NOMO-1 treated with dmso at 0.1 percent for 144 hours (cell line): ENCODE measurements around the gene HP1BP3.
A peak's percentile ranks its signal among the peaks of the same experiment; 100 is the strongest.

Experiments used
- DNase-seq: peaks from one replicate; lab custom pipeline; 2025; ENCODE audit not compliant: unreplicated experiment; lab: John Stamatoyannopoulos, UW

The HP1BP3 gene

GRCh38 chr1:20712215-20712577 is 74.9 kb downstream of the HP1BP3 start:
- no peak for DNase-seq

DNA sequence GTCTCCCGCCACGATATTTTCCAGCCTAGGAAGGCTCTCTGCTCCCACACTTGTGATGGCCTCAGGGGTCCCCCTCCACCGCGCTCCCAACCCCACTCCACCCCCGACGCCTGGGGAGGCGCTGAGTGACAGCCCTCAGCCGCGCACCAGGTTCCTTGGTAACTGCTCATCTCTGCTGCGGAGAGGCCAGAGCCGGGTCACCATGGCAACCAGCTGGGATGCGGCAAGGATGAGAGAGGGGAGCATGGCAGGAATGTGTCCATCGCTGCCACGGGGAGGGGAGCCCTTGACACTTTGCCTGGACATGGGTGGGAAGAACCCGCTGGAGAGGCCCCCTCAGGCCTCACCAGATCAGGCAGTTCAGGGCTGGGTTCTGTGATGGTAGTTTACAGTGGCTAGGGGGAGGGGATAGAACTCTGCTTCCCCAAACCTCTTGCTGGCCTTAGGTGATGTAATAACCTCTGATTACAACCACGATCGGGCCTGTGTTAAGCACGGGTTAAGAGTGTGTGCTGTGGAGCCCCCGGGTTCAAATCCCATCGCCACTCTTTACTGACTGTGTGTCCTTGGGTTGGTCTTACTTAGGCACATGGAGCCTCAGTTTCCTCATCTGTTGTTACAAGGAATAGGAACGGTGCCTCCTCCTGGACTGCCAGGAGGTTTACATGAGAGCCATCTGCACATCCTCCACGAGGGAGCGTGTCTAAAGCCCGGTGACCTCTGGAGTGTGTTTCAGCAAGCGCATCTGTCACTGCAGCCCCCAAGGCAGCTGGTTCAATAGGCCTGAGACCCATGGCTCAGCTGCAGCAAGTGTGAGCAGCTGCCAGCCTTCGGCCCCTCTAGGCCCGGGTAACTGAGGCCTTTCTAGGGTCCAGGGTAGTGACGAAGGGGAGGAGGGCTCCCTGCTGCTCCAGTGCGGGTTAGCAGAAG is 75.6 kb downstream of the HP1BP3 start:
- DNase-seq: peak; percentile 60

DNA sequence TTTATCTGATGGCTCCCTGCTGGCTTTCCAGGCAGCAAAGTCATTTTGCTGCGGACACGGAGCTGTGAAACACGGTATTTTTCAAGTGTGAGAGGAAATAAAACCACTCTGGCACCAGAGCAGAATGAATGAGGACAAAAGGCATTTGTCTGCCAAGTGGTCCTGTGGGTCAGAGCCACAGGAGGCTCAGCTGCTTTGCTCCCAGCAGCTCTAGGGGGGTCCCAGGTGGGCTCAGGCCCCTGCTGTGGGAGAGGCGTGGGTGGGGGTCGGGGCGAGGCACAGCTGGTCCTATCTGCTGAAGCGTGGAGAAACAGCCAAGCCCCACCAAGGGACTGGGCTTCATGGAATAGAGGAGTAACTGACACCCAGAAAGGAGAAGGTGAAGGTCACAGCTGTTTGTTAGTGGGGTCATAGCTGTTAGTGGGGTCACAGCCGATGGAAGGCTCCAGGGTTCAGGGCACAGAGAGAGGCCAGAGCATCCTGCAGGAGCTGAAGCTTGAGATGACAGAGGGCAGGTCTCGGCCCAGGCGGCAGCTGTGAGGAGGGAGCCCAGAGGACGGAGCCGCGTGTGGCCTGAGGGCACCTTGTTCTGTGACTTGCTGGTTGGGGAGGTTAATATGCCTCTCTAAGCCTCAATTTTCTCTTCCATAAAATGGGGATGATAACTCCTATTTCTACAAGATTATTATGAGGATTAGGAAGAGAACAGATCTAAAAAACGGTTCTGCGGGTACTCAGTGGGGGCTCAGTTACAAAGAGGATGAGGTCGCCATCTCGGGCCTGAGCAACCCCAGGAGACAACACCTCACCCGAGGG is 76.4 kb downstream of the HP1BP3 start:
- no peak for DNase-seq

DNA sequence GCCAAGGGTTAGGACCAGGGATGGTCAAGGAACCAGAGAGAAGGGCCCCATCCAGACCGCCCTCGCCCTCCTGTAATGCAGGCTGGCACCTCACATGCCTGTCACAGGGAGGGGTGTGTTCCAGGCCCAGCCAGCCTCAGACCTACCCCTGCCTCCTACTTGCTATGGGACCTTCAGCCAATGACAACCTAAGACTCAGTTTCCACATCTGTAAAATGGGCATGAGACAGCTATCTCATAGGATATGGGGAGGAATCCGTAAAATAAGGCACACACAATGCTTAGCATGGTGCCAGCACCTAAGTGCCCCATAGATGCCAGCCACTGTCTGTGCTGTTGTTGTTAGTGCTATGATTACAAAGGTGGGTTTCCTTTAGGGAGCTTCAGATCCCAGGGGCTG is 77.2 kb downstream of the HP1BP3 start:
- no peak for DNase-seq

GRCh38 chr1:20708891-20709290 is 78.2 kb downstream of the HP1BP3 start:
- DNase-seq: no peak

GRCh38 chr1:20708057-20708456 is 79.0 kb downstream of the HP1BP3 start:
- DNase-seq: no peak

- DNase-seq: no peak
Measured at GRCh38 chr1:20706841-20707240, 80.3 kb downstream of the HP1BP3 start.

DNA sequence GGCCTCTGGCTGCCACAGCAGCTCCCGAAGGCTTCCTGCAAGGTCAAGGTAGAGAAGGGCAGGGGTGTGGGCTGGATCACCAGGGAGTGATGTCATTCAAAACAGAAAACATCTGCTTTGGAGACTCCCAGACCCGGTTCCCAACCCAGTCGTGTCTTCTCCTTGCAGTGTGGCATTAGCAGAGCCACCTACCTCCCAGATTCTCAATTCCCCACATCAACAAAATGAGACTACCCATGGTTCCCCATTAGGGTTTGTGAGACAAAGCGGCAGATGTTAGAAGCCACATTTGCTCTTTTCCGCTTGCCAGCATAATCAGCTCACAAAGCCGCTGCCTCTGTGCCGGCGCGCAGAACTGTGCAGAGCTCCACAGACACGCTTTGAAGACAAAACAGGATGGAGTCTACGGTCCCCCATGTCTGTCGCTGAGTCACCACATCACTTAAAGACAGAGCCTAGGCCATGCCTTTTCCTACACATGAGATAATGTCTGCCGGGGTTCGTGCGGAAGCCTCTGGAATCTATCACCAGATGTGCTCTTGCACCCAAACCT is 81.8 kb downstream of the HP1BP3 start:
- no peak for DNase-seq

GRCh38 chr1:20704390-20705202 is 82.5 kb downstream of the HP1BP3 start:
- DNase-seq: no peak

- DNase-seq: no peak
Measured at GRCh38 chr1:20703124-20703756, 83.9 kb downstream of the HP1BP3 start.

GRCh38 chr1:20702416-20702815 is 84.7 kb downstream of the HP1BP3 start:
- no peak for DNase-seq

DNA sequence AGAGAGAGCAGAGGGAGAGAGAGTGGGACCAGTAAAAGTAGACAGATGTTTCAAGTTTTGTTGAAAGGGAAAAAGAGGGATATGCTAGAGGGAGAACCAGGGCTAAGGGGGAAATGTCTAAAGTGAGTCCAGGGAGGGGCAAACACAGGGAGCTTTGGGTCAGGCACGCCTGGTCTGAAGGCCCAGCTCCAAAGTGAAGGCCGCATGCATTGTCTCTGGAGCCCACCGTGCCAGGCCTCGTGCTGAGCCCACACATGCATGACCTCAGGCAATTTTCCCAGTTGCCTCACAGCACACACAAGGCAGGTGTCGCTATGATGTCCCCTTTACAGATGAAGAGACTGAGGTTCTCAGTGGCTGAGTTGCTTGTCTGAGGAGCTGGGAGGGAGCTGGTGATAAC is 85.3 kb downstream of the HP1BP3 start:
- DNase-seq: no peak

GRCh38 chr1:20701446-20701845 is 85.7 kb downstream of the HP1BP3 start:
- DNase-seq: no peak

DNA sequence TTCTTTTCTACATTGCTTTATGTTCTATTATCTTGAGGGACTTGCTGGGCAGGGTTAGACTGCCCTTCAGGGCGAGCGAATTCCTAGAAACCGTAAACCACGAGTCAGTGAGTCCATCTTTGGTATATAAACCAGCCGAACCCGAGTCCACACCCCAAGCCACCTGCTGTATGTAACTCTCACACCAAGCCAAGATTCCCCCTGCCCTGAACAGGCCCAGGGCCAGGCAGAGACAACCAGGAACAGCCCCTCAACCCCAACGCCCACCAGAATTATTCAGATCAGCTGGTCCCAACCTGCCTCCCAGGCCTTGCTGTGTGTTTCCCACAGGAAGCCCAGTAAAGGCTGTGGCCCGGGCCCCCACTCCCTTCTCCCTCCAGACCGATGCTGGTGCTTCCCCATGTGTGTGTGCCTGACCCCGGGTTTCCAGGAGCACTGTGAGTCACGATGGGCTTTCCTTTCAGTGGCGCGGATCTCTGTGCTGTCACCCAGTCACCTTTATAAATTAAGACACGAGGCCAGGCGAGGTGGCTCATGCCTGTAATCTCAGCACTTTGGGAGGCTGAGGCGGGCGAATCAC is 86.4 kb downstream of the HP1BP3 start:
- DNase-seq: no peak

GRCh38 chr1:20699558-20699957 is 87.5 kb downstream of the HP1BP3 start:
- no peak for DNase-seq

DNA sequence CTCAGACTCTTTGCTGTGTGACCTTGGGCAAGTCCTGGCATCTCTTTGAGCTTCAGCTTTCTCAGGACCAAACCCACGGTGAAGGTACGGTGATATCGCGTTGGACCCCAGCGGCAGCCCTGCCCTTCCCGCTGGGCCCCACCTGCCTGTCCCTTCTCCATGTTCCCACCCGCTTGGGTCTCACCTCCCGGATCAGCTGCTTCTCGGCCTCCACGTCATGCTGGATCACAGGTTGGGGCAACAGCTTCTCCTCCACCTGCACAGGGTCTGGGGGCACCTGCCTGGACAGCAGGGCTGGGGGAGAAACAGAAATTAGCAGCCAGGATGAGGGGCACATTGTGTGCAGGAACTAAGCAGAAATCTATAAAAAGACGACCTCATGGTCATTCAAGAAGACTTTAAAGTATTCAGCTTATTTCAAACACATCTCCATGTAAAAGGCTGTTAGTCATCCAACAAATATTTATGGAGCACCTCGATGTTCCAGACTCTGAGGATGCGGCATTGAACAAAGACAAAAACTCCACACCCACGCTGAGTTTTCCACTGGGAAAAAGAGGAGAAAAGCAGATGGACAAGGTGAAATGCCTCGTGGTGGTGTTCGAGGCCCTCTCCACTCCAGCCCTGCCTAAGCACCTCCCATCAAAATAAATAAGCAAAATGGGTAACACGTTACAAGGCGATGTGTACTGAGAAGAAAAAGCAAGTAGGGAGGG is 88.8 kb downstream of the HP1BP3 start:
- DNase-seq: no peak

GRCh38 chr1:20697563-20697962 is 89.5 kb downstream of the HP1BP3 start:
- DNase-seq: no peak

DNA sequence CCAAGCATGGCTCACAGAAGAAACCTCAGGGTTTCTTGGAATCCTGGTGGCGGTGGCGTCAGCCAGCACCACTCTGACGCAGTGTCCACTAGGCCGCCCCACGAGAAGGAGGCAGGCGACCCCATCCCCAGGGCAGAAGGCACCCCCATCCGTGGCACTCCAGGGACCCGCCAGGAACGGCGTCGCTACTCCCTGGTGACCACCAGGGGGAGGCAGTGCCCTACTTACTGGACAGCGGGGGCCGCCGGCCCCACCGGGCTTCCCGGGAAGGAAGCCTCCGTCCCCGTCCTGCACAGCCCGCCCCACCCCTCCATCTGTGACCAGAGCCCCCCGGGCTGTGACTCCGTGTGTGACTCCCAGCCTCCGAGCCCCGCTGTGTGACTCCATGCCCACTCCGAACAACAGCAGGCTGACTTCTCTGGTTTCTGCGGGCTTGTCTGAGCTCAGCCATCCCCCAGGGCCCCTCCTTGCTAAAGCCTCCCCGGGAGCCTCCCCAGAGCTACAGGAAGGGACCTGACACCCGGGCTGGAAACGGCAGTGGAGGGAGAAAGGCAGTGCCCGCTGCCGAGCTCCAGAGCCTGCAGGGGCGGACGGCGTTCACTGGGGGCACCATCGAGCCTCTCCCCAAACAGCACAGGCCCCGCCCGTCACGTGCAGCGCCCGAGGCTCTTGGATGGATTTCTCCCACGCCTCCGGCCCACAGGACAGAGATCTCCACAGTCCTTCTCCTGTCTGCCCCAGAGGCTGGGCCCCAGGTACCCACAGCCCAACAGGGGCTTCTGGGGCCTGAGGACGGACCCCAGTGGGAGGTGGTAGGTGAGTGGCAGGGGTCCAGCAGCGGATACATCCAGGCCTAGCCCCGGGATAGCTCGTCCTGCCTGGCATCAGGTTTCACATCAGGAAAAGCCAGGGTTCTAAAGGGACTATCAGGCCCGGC is 90.4 kb downstream of the HP1BP3 start:
- DNase-seq: peak; percentile 63
